ENCODE data around the gene POTEG.
"Not testable (repeated sequence)": the region's sequence is repeated elsewhere in the genome, so short reads cannot be mapped to it uniquely, and the experiment has no call there.

The POTEG gene

GRCh38 chr14:19434241-19434640, at the start of gene POTEG:
TSS of gene POTEG (minus strand) at chr14:19434341. CDS start at chr14:19434289, 52 bp downstream.
- not testable (repeated sequence) for DNase-seq

DNA sequence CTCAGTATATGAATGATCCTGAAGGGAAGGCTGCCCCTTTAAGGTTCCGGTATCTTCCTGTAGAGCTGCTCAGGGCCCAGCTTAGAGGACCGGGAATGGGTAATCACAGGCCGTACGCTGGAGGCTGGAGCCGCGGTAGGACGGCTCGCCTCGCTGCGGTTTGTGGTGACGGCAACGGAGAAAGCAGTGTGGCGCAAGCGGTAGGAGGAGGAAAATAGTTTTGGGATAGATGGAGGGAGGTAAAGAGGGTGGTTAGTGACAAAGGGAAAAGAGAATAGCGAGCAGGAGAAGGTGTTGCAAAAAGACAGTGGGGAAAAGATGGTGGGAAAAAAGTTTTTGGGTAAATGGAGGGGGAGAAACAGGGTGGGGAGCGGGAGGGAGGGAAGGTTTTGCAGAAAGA, 48.0 kb upstream of the POTEG start:
- not testable (repeated sequence) for DNase-seq

- not testable (repeated sequence) for DNase-seq
These were observed 47.3 kb upstream of the POTEG start for GRCh38 chr14:19481421-19481820.

GRCh38 chr14:19480491-19480890, 46.4 kb upstream of the POTEG start:
- DNase-seq, result not testable (repeated sequence)

DNA sequence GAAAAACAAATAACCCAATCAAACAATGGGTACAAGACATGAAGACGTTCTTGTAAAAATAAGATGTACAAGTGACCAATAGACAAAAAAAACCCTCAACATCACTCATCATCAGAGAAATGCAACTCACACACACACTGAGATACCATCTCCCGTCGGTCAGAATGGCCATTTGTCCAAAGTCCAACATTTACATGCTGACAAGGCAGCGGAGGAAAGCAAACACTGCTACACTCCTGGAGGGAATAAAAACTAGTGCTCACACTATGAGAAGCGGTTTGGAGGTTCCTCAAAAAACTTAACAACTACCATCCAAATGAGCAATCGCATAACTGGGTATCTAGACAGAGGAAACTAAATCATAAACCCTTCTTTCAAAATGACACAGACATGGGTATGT, 11.6 kb upstream of the POTEG start:
- DNase-seq, result not testable (repeated sequence)

DNA sequence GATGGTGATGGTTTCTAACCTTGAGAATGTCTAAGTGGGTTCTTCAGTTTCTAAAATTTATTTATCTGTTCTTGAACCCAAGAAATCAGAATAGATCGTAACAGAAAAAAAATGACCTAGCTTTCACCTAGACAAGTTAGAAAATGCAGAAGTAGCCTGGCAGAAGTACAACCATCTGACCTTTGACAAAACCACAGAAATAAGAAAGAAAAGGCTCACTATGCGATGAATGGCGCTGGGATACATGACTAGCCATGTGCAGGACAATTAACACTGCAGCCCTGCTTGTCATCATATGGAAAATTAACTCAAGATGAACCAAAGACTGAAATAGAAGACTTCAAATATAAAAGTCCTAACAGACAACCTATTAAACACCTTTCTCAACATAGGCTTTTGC, 5.7 kb upstream of the POTEG start:
- DNase-seq, result not testable (repeated sequence)

DNA sequence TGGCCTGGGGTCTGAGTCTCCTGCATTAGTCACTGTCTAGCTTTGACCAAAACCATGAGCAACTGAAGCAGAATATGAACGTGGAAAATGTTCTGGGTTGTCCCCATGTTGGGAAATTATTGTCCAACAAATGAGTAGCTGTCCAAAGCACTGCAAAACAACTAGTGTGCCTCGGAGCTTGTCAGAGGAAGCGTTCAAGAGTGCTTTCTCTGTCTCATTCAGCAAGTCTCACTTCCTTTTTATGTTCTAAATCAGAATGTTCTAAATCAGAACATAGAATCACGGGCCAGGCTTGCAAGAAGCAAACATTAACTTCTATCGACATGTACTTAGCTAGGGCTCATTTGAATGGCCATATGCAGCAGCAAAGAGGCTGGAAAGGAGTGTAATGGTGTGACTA, 5.1 kb upstream of the POTEG start:
- not testable (repeated sequence) for DNase-seq

DNA sequence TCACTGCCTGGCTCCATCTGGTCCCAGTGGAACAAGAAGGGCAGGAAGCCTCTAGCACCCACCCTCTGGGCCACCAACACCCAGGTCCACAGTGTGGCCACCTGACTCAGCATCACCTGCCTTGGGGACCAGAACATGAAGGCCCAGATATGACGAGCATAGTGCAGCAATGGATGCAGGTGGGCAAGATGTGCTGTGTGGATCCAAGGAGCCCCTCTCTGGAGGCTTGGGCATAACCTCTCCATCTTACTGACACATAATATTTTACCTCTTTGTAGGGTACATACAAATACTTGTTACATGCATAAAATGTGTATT, 2.9 kb upstream of the POTEG start:
- DNase-seq, result not testable (repeated sequence)

GRCh38 chr14:19436311-19437125, 2.4 kb upstream of the POTEG start:
- not testable (repeated sequence) for DNase-seq

DNA sequence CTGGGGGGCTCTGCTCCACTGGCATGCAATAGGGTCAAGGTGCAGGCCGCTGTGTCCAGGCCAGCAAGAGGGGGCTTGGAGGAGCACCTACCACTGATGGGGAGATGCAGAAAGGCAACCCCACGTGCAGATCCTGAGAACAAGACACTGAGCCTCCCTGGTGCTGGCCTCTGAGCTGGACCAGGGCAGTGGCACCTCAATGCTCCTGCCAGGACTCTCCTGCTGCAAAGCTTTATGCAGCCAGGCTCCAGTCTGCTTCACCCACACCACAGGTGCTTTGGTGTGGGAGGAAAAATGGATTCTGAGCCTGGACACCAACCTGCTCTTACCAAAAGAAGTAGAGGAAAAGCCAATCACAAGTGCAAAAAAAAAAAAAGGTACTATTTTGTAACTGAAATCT, 1.7 kb upstream of the POTEG start:
- not testable (repeated sequence) for DNase-seq

GRCh38 chr14:19434891-19435290, 750 bp upstream of the POTEG start:
- DNase-seq, result not testable (repeated sequence)

DNA sequence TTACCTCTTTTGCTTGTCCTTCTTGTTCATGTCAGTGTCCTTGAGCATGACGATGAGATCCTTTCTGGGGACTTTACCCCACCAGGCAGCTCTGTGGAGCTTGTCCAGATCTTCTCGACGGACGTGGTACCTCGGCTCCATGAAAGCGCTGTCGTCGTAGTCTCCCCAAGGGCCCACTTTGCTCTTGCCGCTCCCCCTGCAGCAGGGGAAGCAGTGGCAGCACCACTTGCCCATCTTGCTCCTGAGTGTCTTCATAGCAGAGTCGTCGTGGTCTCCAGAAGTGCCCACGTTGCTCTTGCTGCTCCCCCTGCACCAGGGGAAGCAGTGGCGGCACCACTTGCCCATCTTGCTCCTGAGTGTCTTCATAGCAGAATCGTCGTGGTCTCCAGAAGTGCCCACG, 376 bp downstream of the POTEG start:
- DNase-seq, result not testable (repeated sequence)

DNA sequence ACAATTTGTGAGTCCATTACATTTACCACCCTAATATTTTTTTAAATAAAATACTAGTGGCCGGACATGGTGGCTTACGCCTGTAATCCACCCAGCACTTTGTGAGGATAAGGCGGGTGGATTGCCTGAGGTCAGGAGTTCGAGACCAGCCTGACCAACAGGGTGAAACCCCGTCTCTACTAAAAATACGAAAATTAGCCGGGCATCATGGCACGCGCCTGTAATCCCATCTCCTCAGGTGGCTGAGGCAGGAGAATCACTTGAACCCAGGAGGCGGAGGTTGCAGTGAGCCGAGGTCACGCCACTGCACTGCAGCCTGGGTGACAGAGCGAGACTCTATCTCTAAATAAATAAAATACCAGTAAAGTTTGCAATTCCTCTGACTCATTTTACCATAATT, 25.6 kb downstream of the POTEG start:
- not testable (repeated sequence) for DNase-seq

DNA sequence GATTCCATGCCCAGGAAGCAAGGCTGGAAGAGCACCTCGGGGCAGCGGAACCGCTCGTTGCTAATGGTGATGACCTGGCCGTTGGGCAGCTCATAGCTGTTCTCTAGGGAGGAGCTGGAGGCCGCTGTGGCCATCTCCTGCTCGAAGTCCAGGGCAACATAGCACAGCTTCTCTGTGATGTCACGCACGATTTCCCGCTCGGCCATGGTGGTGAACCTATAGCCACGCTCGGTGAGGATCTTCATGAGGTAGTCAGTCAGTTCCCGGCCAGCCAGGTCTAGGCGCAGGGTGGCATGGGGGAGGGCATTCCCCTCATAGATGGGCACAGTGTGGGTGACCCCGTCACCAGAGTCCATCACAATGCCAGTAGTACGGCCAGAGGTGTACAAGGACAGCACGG, 32.0 kb downstream of the POTEG start:
- DNase-seq, result not testable (repeated sequence)

DNA sequence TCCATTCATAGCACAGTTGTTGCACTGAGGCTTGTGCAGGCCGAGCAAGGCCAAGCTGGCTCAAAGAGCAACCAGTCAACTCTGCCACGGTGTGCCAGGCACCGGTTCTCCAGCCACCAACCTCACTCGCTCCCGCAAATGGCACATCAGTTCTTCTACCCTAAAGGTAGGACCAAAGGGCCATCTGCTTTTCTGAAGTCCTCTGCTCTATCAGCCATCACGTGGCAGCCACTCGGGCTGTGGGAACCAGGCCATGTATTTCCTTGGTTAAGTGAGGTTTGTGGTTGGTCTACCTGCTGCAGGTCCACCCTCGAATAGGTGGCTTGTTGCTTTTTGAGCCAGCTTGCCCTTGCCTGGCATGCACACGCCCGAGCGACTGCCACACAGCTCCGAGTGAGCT, 39.4 kb downstream of the POTEG start:
- not testable (repeated sequence) for DNase-seq

DNA sequence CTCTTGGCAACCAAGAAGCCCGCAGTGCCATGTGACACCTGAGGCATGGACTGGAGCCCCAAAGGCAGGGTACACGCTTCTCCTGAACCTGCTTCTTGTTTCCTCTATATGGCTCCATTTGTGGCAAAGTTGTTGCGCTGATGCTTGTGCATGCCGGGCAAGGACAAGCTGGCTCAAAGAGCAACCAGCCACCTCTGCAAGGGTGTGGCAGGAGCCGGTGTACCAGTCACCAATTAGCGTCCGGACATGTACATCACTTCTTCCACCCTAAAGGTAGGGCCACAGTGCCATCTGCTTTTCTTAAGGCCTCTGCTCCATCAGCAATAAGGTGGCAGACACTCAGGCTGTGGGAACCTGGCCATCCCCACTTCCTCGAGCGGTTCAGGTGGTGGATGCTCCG, 43.9 kb downstream of the POTEG start:
- DNase-seq, result not testable (repeated sequence)

- DNase-seq, result not testable (repeated sequence)
These were observed 45.4 kb downstream of the POTEG start for GRCh38 chr14:19388741-19389140.

GRCh38 chr14:19386996-19387395, 47.1 kb downstream of the POTEG start:
- DNase-seq, result not testable (repeated sequence)

DNA sequence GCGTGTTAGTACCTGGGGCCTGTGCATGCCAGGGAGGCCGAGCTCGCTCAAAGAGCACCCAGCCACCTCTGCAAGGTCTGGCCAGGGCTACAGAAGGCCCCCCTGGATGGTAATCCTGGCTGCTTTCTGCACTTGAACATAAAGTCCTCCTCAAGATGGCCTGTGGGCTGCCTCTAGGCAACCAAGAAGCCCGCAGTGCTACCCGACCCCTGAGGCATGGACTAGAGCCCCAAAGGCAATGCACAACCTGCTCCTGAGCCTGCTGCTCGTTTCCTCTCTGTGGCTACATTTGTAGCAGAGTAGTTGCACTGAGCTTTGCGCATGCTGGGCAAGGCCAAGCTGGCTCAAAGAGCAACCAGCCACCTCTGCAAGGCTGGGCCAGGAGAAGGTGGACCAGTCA, 47.8 kb downstream of the POTEG start:
- not testable (repeated sequence) for DNase-seq

- not testable (repeated sequence) for DNase-seq
These were observed 49.9 kb downstream of the POTEG start for GRCh38 chr14:19384088-19384781.

- not testable (repeated sequence) for DNase-seq
These were observed 51.0 kb downstream of the POTEG start for GRCh38 chr14:19383008-19383584.

DNA sequence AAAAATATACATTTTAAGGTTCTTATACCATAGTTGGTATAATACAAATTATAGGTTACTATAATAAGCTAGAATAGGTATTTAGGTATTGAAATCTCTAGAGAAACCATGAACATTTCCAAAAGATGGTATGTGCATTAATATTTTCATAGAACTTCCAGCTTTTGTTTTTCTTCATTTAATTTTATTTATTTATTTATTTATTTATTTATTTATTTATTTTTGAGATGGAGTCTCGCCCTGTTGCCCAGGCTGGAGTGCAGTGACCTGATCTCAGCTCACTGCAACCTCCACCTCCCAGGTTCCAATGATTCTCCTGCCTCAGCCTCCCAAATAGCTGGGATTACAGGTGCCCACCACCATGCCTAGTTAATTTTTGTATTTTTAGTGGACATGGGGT, 54.0 kb downstream of the POTEG start:
- DNase-seq, result not testable (repeated sequence)
